ENCODE data around the gene PDE11A.

The PDE11A gene

DNA sequence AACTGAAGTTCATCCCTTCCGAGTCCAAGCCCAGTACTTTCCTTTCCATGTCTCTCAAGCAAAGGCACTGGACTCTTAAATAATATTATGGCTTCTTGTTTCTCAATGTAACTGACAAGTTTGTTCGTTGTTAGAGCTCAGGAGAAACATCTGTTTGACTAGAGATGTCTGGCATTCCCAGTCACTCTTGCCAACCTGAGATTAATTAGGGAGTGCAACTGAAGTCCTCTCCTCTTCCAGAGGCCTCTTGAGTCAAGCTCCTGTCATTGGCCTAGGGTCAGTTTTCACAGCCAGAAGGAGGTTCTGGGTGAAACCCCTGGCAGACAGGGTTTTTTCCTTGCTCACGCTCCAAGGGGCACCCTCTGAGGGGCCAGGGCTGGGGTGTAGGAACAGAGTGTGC, 483.9 kb downstream of the PDE11A start:
- no peaks in the 10 kb centered on the region for H3K9me3 ChIP-seq
- in situ Hi-C loops (cut with MboI; ENCODE audit: low sequenced_read_pairs), result no loop called here
- H3K4me1 ChIP-seq, result peaks cover 4% of the 10 kb centered on the region; the same call in 1 of the 2 replicates
- H3K36me3 ChIP-seq (replicated peaks), result no peaks in the 10 kb centered on the region
- no peak for DNase-seq (ENCODE audit: low spot score in 2 of 2)
- H3K4me3 ChIP-seq, result no peak overlapping the region
- no peaks in the 10 kb centered on the region for H3K27me3 ChIP-seq (ENCODE audit: low read depth)

DNA sequence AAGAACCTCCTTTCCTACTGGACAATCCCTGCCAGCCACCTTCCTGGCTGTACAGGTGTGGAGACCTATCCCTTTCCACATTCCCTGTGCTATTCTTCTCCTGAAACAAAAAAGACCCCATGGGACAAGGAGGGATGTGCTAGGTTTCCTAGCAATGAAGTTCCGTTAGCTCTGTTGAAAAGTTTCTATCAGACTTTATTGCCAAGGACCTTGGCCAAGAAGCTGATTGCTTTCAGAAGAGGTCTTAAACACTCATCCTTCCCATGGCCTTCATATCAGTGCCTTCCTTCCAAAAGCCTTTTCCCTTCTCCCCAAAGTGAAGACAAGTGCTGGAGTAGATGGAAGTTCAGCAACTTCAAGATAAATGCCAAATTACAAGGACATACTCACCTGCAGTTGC, 485.2 kb downstream of the PDE11A start:
- no peaks in the 10 kb centered on the region for H3K36me3 ChIP-seq (replicated peaks)
- no peaks in the 10 kb centered on the region for H3K9me3 ChIP-seq
- no peak overlapping the region for H3K4me3 ChIP-seq
- H3K4me1 ChIP-seq, result no peaks in the 10 kb centered on the region
- H3K27me3 ChIP-seq (ENCODE audit: low read depth), result no peaks in the 10 kb centered on the region
- in situ Hi-C loops (cut with MboI; ENCODE audit: low sequenced_read_pairs), result no loop called here
- DNase-seq (ENCODE audit: low spot score in 2 of 2), result no peak

GRCh38 chr2:177586154-177586553, 486.4 kb downstream of the PDE11A start:
- in situ Hi-C loops (cut with MboI; ENCODE audit: low sequenced_read_pairs), result no loop called here
- no peak for DNase-seq (ENCODE audit: low spot score in 2 of 2)
- no peaks in the 10 kb centered on the region for H3K27me3 ChIP-seq (ENCODE audit: low read depth)
- no peaks in the 10 kb centered on the region for H3K4me1 ChIP-seq
- H3K4me3 ChIP-seq, result no peak overlapping the region
- no peaks in the 10 kb centered on the region for H3K36me3 ChIP-seq (replicated peaks)
- H3K9me3 ChIP-seq, result no peaks in the 10 kb centered on the region

DNA sequence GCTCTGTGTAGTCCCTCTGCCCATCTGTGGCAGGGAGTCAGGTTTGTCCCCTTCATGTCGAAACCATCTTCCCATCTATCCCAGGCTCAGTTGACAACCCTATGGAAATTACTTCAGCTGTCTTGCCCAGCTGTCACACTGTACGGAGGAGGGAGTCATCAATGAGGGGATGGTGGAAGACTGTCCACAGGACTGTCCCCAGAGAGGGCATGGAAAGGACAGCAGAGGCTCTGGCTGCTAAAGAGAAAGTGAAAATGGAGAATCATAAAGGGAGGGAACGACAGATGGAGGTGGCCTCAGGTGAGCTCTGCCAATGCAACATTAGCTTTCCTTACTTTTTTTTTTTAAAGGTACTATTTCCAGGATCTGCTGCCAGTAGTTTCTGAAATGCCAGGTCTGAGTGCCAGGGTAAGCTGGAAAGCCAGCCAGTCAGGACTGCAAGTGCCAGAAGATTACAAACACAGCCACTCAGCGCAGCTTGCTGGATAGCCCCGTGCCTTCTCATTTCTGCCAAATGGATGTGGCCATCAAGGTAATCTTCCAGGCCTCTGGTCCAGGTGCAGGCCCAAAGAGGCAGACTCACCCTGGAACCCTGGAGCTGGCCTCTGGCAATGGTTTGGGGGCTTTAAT, 487.2 kb downstream of the PDE11A start:
- DNase-seq (ENCODE audit: low spot score in 2 of 2), result no peak
- no peak overlapping the region for H3K4me3 ChIP-seq
- no peaks in the 10 kb centered on the region for H3K9me3 ChIP-seq
- no peaks in the 10 kb centered on the region for H3K36me3 ChIP-seq (replicated peaks)
- in situ Hi-C loops (cut with MboI; ENCODE audit: low sequenced_read_pairs), result no loop called here
- H3K4me1 ChIP-seq, result no peaks in the 10 kb centered on the region
- H3K27me3 ChIP-seq (ENCODE audit: low read depth), result no peaks in the 10 kb centered on the region

GRCh38 chr2:177584030-177584692, 488.4 kb downstream of the PDE11A start:
- no peaks in the 10 kb centered on the region for H3K4me1 ChIP-seq
- H3K4me3 ChIP-seq, result no peak overlapping the region
- in situ Hi-C loops (cut with MboI; ENCODE audit: low sequenced_read_pairs), result no loop called here
- H3K27me3 ChIP-seq (ENCODE audit: low read depth), result no peaks in the 10 kb centered on the region
- H3K36me3 ChIP-seq (replicated peaks), result no peaks in the 10 kb centered on the region
- no peaks in the 10 kb centered on the region for H3K9me3 ChIP-seq
- no peak for DNase-seq (ENCODE audit: low spot score in 2 of 2)

GRCh38 chr2:177582000-177582399, 490.6 kb downstream of the PDE11A start:
- DNase-seq (ENCODE audit: low spot score in 2 of 2), result no peak
- no peak overlapping the region for H3K4me3 ChIP-seq
- no peaks in the 10 kb centered on the region for H3K9me3 ChIP-seq
- H3K4me1 ChIP-seq, result no peaks in the 10 kb centered on the region
- H3K36me3 ChIP-seq (replicated peaks), result no peaks in the 10 kb centered on the region
- in situ Hi-C loops (cut with MboI; ENCODE audit: low sequenced_read_pairs), result no loop called here
- no peaks in the 10 kb centered on the region for H3K27me3 ChIP-seq (ENCODE audit: low read depth)

DNA sequence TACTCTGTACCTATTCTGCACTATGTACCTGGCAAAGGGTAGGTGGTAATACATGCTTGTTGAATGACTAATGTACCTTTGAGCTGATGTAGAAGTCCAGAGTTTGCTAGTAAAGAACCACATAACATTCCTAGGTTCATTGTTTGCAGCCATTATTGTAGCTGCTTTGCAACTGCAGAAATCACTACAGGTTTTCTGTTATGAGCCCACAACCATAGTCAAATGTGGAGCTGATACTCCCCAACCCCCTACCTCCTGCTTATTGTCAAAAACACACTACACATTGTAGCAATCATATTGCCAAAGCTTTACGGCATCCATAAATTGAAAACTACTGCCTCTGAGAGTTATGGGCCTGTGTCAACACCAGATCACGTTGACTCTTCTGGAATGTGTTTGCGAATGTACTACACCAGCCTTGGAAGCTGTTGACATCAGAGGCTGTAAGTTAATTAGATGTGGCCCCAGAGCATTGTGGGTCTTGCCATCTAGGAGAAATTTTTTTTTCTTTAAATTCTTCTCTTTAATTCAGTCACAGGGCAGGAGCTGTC, 493.0 kb downstream of the PDE11A start:
- Histone ChIP-seq H3K36me3 (replicated peaks) (no peaks in the 10 kb centered on the region), H3K9me3 (no peaks in the 10 kb centered on the region), H3K4me1 (no peaks in the 10 kb centered on the region), H3K4me3 (no peak overlapping the region), H3K27me3 (ENCODE audit: low read depth) (no peaks in the 10 kb centered on the region)
- DNase-seq (ENCODE audit: low spot score in 2 of 2), result no peak
- in situ Hi-C loops (cut with MboI; ENCODE audit: low sequenced_read_pairs), result no loop called here

DNA sequence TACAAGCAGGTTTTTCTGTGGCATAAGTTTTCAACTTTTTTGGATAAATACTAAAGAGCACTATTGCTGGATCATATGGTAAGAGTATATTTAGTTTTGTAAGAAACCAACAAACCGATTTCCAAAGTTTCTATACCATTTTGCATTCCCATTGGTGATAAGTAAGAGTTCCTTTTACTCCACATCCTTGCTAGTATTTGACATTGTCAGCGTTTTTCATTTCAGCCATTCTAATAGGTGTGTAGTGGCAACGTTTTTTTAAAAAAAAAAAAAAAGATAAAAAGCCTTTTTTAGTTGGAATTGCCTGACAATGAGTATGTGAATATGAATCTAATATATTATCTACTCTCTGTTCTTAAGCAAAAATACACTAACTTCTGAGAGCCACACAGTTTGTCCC, 494.1 kb downstream of the PDE11A start:
- Histone ChIP-seq H3K27me3 (ENCODE audit: low read depth) (no peaks in the 10 kb centered on the region), H3K4me1 (no peaks in the 10 kb centered on the region), H3K9me3 (no peaks in the 10 kb centered on the region), H3K4me3 (no peak overlapping the region), H3K36me3 (replicated peaks) (no peaks in the 10 kb centered on the region)
- in situ Hi-C loops (cut with MboI; ENCODE audit: low sequenced_read_pairs), result no loop called here
- no peak for DNase-seq (ENCODE audit: low spot score in 2 of 2)

DNA sequence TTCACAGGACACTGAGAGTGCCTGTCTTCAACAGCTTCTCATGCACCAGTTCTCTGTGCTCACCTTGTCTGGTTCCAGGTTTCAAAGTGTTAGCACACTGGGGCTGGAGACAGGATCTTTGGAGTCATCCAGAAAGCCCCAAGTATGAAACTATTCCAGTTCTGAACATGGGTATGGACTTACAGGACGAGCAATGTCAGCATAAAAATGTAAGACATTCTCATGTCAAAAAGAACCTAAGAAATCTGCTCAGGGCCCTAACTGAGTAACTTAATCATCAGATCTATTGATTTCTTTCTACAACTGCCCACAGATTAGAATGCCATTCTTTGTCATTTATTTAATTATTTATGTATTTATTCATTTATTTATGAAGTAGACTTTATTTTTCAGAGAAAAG, 495.5 kb downstream of the PDE11A start:
- H3K36me3 ChIP-seq (replicated peaks), result no peaks in the 10 kb centered on the region
- in situ Hi-C loops (cut with MboI; ENCODE audit: low sequenced_read_pairs), result no loop called here
- no peak overlapping the region for H3K4me3 ChIP-seq

GRCh38 chr2:177575358-177575757, 497.2 kb downstream of the PDE11A start:
- H3K4me1 ChIP-seq, result peaks cover 17% of the 10 kb centered on the region
- in situ Hi-C loops (cut with MboI; ENCODE audit: low sequenced_read_pairs), result no loop called here
- no peak overlapping the region for H3K4me3 ChIP-seq
- no peaks in the 10 kb centered on the region for H3K27me3 ChIP-seq (ENCODE audit: low read depth)
- no peak for DNase-seq (ENCODE audit: low spot score in 2 of 2)
- no peaks in the 10 kb centered on the region for H3K9me3 ChIP-seq
- H3K36me3 ChIP-seq (replicated peaks), result no peaks in the 10 kb centered on the region

More for the DNA sequence above, 495.5 kb downstream of the PDE11A start:
- Histone ChIP-seq H3K27me3 (ENCODE audit: low read depth) (no peaks in the 10 kb centered on the region), H3K9me3 (no peaks in the 10 kb centered on the region), H3K4me1 (peaks cover 13% of the 10 kb centered on the region)
- DNase-seq (ENCODE audit: low spot score in 2 of 2), result no peak

- Histone ChIP-seq H3K9me3 (no peaks in the 10 kb centered on the region), H3K4me3 (no peak overlapping the region), H3K27me3 (ENCODE audit: low read depth) (no peaks in the 10 kb centered on the region), H3K4me1 (peaks cover 17% of the 10 kb centered on the region), H3K36me3 (replicated peaks) (no peaks in the 10 kb centered on the region)
- in situ Hi-C loops (cut with MboI; ENCODE audit: low sequenced_read_pairs), result no loop called here
- no peak for DNase-seq (ENCODE audit: low spot score in 2 of 2)
Observed at GRCh38 chr2:177574356-177574755, 498.2 kb downstream of the PDE11A start.

All from HAP-1 (cell line).